Stimulated activated CD4-positive, alpha-beta T cell treated with anti-CD3 and anti-CD28 coated beads, TNF-alpha, amount 100 ng/mL, for 48 hours (primary cell): ENCODE measurements around the gene FAM236B.
"Not testable (repeated sequence)": the region's sequence is repeated elsewhere in the genome, so short reads cannot be mapped to it uniquely, and the experiment has no call there.

Experiments
- DNase-seq, 3 donors: peaks; one replicate each; pipeline ENCODE4 v3.0.0-alpha.2; 2020; ENCODE audit warnings: low read depth in 3 of 3

The FAM236B gene

DNA sequence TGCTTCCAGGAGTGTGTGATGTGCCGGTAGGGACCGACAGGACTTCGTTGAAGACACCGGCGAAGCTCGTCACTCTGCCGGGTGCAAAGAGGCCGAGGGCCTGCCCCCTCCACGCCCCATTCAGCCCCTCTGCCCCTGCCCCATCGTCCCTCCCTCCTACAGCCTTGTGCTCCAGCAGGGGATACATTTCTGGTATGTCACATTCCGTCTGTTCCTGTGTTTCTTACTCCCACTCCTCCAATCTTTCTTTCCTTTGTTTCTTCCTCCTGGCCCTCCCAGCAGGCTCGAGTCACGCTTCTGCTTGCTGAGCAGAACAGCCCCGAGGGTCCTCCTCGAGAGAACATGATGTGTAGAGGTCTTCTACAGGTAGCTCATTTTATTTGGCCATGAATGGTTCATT, at the start of gene FAM236B:
TSS of gene FAM236B (minus strand) at position 101 of the 400 bp plus-strand sequence. CDS start at position 1, 100 bp downstream.
- not testable (repeated sequence) for DNase-seq

DNA sequence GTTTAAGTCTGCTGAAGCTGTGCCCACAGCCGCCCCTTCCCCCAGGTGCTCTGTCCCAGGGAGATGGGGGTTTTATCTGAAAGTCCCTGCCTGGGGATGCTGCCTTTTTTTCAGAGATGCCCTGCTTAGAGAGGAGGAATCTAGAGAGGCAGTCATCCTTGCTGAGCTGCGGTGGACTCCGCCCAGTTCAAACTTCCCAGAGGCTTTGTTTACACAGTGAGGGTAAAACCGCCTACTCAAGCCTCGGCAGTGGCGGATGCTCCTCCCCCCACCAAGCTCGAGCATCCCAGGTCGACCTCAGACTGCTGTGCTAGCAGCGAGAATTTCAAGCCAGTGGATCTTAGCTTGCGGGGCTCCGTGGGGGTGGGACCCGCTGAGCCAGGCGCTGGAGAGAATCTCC, 48.2 kb upstream of the FAM236B start:
- not testable (repeated sequence) for DNase-seq

DNA sequence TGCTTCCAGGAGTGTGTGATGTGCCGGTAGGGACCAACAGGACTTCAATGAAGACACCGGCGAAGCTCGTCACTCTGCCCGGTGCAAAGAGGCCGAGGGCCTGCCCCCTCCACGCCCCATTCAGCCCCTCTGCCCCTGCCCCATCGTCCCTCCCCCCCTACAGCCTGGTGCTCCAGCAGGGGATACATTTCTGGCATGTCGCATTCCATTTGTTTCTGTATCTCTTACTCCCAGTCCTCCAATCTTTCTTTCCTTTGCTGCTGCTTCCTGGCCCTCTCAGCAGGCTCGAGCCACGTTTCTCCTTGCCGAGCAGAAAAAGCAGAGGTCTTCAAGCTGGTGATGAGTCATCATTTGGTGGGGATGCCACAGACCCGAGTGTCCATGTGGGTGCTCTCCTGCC, 25.6 kb upstream of the FAM236B start, which contains the start of gene FAM236D:
TSS of gene FAM236D (minus strand) at position 101 of the 400 bp plus-strand sequence. CDS start at position 1, 100 bp downstream.
- DNase-seq: not testable (repeated sequence)

DNA sequence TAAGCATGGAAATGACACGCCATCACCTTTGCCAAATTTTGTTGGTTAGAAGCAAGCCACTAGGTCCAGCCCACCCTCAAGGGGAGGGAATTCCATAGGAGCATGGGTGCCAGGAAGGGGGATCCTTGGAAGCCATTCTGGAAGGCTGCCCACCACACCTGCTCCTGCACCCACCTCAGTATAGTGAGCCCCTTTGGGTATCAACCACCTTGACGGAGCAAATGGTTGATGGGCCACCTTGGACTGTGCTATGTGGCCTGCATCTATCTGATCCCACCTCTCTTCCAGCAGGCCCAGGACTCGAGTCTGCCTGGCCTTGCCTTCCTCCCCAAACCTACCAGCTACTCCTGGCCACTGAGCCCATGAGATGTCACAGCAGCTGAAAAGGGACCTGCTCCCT, 7.9 kb upstream of the FAM236B start:
- DNase-seq: not testable (repeated sequence)

DNA sequence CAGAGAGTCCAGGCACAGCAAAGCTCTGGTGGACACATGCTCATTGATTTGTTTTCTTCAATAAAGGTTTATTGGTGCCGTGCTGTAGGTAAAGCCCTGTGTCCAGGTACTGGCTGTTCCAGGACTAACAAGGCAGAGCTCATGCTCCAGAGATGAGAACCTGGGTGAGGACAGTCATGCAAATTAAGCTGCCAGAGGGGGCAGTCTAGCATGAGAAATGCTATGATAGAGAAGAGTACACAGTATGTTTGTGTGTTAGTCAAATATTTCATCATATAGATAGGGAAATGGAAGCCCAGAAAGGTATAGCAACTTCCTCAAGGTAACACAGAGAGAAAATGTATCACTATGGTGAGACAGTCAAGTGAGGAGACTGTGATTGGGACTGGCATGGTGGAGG, 5.7 kb upstream of the FAM236B start:
- not testable (repeated sequence) for DNase-seq

DNA sequence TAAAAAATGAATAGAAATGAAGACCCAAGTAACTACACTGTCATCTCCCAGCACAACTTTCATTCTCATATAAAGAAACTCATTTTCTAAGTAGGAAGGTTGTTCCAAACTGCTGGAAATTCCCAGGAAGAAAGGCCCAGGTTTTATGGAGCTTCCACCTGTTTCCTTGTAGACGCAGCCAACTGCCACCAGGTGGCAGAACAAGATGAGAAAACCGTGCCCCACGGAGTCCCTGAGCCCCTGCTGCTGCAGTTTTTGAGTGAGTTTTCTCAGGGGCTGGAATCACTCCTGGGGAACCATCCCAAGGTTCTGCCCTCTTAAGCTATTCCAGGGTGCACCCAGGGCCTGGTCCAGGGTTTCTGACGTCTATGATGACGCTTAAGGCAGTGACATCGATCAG, 1.5 kb upstream of the FAM236B start:
- DNase-seq: not testable (repeated sequence)

DNA sequence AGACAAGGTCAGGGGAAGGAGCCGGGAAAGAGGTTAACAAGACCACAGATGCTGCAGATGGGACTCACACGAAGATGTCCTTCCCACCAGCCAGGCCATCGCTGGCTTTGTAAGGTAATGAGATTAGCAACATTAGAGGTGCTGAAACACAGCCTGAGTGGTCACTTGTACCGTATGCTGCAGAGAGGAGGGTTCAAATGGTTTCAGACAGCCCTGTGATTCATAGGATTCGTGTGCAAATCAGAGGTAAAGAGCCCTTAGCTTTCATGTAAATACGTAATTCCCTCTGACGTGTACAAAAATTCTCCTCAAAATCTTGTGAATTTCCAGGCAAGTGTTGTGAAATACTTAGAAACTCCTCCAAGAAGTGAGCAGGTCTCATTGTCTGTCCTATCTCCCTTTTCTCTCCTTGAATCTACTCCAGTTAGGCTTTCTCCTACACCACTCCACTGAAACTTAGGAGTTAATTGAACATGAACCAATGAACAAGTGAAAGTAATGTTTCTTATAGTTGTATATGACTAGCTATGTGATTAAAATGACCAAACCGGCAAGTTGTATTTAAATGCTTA, 991 bp upstream of the FAM236B start:
- DNase-seq: not testable (repeated sequence)

DNA sequence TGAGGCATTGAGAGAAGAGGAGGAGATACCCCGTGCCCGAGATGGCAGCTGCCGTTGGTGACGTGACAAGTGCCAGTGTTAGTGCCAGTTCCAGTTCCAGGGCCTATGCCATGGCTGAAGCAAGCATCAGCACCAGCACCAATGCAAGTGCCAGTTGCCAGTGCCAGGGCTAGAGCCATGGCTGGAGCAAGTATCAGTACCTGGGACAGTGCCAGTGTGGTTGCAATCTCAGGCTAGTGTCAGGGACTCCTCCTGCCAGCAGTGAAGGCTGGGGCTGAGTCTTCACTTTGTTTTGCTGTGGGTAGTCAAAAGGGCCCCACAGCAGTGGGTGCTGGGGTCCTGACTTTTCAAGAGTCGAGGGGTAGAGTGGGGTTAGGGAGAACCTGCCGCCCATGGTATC, 4.3 kb downstream of the FAM236B start:
- DNase-seq: not testable (repeated sequence)

DNA sequence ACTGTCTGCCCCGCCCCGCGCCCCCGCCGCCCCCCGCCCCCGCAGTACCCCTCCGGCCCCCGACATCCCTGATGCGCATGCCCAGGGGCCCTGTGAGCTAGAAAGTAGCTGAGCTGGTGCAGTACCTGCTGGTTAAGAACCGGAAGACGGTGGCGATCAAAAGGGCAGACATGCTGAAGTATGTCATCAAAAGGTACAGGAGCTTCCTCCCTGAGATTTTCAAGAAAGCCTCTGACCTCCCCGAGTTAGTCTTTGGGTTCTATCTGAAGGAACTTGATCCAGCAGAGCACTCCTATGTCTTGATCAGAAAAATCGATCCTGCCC, 5.0 kb downstream of the FAM236B start:
- DNase-seq: not testable (repeated sequence)

DNA sequence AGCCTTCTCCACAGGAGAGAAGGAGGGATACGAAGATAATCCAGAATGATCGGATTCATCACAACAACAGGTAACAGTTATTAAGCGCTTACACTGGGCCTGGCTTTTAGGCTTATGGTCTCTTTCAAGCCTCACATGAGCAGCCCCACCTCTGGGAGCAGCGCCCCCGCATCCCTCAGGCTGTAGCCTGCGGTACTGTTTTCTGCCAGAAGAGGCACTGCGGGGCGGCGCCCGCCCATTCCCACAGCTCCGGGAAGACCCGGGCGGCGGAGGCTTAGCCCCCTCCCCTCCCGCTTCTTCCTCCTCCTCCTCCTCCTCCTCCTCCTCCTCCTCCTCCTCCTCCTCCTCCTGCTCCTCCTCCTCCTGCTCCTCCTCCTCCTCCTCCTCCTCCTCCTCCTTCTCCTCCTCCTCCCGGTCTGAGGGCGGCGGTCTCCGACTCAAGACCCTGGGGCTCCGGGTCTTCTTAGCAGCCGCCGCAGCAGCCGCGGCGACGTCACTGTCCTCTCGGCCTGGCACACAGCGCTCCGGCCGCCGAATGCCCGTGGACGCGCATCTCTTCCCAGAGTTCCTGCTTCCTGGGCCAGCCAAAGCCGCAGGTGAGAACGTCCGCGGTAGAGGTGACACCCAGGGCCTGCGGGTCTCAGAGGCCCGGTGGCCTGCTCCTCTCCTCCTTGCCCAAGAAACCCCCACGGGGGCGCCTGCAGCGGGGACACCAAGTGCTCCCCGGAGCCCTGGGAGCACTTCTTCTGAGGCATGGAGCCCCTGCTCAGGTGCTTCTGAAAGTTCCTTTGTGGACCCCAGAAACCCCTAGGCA, 5.6 kb downstream of the FAM236B start, which contains the start of gene DMRTC1B:
TSS of gene DMRTC1B (plus strand) at position 238 of the 814 bp plus-strand sequence. CDS start 68,246 bp downstream, outside the sequence.
- not testable (repeated sequence) for DNase-seq

DNA sequence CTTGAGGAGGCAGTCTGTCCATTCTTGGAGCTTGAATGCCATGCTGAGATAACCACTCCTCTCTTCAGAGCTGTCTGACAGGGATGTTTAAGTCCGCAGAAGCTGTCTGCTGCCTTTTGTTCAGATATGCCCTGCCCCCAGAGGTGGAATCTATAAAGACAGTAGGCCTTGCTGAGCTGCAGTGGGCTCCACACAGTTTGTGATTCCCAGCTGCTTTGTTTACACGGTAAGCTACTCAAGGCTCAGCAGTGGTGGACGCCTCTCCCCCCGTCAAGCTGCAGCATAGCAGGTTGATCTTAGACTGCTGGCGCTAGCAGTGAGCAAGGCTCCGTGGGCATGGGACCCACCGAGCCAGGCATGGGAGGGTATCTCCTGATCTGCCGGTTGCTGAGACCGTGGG, 22.0 kb downstream of the FAM236B start:
- DNase-seq: not testable (repeated sequence)

DNA sequence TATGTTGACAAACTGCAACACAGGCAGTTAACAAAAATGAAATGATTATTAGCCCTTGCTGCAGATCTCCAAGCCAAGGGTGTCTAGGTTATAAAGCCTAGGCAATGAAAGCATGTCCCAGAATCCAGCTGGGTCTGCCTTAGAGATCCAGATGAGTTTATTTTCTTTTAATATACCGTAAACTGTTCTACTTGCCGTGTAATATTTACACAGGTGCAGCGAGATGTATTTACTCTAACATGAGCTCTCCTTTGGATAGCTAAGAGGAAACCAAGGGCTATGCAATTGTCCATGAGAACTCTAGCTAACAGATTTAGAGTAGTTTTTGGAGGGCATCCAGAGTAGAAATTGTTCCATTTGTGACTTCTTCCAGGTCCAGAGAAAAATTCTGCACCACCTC, 33.9 kb downstream of the FAM236B start:
- DNase-seq: not testable (repeated sequence)

DNA sequence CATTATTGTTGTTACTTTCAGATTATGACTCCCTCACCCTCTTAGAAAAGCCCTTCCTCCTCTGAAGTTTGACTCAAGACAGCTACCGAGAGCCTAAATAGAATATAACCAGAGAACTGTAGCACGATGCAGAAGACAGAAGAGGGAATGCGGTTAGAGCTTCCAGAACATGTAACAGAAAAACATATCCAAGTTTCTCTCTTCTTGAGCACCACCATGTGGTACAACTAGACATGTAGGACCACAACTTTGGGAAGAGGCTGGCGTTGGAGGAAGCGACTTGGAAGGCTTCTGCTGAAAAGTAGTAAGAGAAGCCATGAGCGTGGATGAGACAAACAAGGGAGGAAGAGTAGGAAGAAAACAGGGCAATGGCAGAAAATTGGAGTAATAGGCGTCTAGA, 36.9 kb downstream of the FAM236B start:
- not testable (repeated sequence) for DNase-seq

DNA sequence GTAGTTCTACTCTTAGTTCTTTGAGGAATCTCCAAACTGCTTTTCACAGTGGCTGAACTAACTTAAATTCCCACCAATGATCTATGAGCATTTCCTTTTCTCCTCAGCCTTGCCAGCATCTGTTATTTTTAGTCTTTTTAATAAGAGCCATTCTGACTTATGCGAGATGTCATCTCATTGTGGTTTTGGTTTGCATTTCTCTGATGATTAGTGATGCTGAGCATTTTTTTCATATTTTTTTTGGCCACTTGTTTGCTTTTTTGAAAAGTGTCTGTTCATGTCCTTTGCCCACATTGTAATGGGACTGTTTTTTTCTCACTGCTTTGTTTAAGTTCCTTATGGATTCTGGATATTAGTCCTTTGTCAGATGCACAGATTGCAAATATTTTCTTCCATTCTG, 46.9 kb downstream of the FAM236B start:
- DNase-seq: no peak

DNA sequence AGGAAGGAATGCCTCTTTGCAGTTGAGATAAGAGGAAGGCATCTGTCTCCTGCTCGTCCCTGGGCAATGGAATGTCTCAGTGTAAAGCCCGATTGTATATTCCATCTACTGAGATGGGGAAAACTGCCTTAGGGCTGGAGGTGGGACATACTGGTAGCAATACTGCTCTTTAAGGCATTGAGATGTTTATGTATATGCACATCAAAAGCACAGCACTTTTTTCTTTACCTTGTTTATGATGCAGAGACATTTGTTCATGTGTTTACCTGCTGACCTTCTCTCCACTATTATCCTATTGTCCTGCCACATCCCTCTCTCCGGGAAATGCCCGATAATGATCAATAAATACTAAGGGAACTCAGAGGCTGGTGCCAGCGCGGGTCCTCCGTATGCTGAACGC, 48.8 kb downstream of the FAM236B start:
- DNase-seq: not testable (repeated sequence)
